Measurements from ENCODE around the gene MRPL54. TPM values are rescaled to one million over a fixed set of nuclear protein-coding genes. Genes with fewer than 3 reads are reported as not detected.

The MRPL54 gene
- total and polyA plus RNA-seq, 2 experiments from 2014 or later = 29.7 to 89.9 TPM

- TF ChIP-seq, protein P1, sequence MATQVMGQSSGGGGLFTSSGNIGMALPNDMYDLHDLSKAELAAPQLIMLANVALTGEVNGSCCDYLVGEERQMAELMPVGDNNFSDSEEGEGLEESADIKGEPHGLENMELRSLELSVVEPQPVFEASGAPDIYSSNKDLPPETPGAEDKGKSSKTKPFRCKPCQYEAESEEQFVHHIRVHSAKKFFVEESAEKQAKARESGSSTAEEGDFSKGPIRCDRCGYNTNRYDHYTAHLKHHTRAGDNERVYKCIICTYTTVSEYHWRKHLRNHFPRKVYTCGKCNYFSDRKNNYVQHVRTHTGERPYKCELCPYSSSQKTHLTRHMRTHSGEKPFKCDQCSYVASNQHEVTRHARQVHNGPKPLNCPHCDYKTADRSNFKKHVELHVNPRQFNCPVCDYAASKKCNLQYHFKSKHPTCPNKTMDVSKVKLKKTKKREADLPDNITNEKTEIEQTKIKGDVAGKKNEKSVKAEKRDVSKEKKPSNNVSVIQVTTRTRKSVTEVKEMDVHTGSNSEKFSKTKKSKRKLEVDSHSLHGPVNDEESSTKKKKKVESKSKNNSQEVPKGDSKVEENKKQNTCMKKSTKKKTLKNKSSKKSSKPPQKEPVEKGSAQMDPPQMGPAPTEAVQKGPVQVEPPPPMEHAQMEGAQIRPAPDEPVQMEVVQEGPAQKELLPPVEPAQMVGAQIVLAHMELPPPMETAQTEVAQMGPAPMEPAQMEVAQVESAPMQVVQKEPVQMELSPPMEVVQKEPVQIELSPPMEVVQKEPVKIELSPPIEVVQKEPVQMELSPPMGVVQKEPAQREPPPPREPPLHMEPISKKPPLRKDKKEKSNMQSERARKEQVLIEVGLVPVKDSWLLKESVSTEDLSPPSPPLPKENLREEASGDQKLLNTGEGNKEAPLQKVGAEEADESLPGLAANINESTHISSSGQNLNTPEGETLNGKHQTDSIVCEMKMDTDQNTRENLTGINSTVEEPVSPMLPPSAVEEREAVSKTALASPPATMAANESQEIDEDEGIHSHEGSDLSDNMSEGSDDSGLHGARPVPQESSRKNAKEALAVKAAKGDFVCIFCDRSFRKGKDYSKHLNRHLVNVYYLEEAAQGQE (IDR thresholded peaks at IDR 0.05; ENCODE audit: unreplicated experiment) = no peak
- TF ChIP-seq ZNF331 (CRISPR knock-in tag; IDR thresholded peaks at IDR 0.05; ENCODE audit: low read depth) = no peak
- no peak for TF ChIP-seq STAT1 (IDR thresholded peaks at IDR 0.05; ENCODE audit: unreplicated experiment)
- no peak for TF ChIP-seq CREB1 (CRISPR knock-in tag; IDR thresholded peaks at IDR 0.05; ENCODE audit: low read depth)
- no peak for TF ChIP-seq NANOG (IDR thresholded peaks at IDR 0.05; ENCODE audit: borderline replicate concordance)
- TF ChIP-seq POLR2AphosphoS5 (IDR thresholded peaks at IDR 0.05; ENCODE audit: low read depth) = no peak
- no peak for TF ChIP-seq EZH2phosphoT487 (IDR thresholded peaks at IDR 0.05; ENCODE audit: unreplicated experiment)
Measured at GRCh38 chr19:3788996-3789778, 26.7 kb downstream of the MRPL54 start (continued).

- Mint-ChIP-seq H3K9me3 (peaks cover 3% of the 10 kb centered on the region; the same call in 1 of the 3 replicates), H3K27ac (no peak overlapping the region), H3K4me3 (no peak overlapping the region), H3K27me3 (ENCODE audit: insufficient read depth, low read depth, poor library complexity) (peaks cover 6% of the 10 kb centered on the region), H3K36me3 (ENCODE audit: low read depth) (no peaks in the 10 kb centered on the region), H3K4me1 (no peaks in the 10 kb centered on the region)
- DNase-seq (ENCODE audit: low spot score) = no peak
- no peak overlapping the region for H3K27ac ChIP-seq (ENCODE audit: low read depth)
- no peaks in the 10 kb centered on the region for H3K9me2 ChIP-seq (ENCODE audit: insufficient read depth)
- H3K4me2 ChIP-seq = no peak overlapping the region
- no peak for ATAC-seq
- H3K27me3 ChIP-seq (ENCODE audit: insufficient read depth) = peaks cover 5% of the 10 kb centered on the region
- H4K20me1 ChIP-seq (replicated peaks; ENCODE audit: insufficient read depth) = no peaks in the 10 kb centered on the region
- no peak overlapping the region for H3K4me3 ChIP-seq
- H3F3A ChIP-seq (replicated peaks; ENCODE audit: low read depth) = no peaks in the 10 kb centered on the region
- no peaks in the 10 kb centered on the region for H3K36me3 ChIP-seq (ENCODE audit: insufficient read depth)
- H3K79me2 ChIP-seq (replicated peaks; ENCODE audit: insufficient read depth) = no peaks in the 10 kb centered on the region
- H2AFZ ChIP-seq = no peak overlapping the region
- no peaks in the 10 kb centered on the region; the same call in 1 of the 2 replicates for H3K4me1 ChIP-seq (ENCODE audit: insufficient read depth)
- TF ChIP-seq, protein P1 (IDR thresholded peaks at IDR 0.05; ENCODE audit: unreplicated experiment) = no peak
- TF ChIP-seq, protein P2, sequence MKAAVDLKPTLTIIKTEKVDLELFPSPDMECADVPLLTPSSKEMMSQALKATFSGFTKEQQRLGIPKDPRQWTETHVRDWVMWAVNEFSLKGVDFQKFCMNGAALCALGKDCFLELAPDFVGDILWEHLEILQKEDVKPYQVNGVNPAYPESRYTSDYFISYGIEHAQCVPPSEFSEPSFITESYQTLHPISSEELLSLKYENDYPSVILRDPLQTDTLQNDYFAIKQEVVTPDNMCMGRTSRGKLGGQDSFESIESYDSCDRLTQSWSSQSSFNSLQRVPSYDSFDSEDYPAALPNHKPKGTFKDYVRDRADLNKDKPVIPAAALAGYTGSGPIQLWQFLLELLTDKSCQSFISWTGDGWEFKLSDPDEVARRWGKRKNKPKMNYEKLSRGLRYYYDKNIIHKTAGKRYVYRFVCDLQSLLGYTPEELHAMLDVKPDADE (IDR thresholded peaks at IDR 0.05) = no peak
- TF ChIP-seq EZH2phosphoT487 (IDR thresholded peaks at IDR 0.05; ENCODE audit: unreplicated experiment) (no peak), STAT1 (IDR thresholded peaks at IDR 0.05; ENCODE audit: unreplicated experiment) (no peak), NANOG (IDR thresholded peaks at IDR 0.05; ENCODE audit: borderline replicate concordance) (no peak)
Measured at GRCh38 chr19:3790209-3790734, 27.8 kb downstream of the MRPL54 start.
